Ovary (tissue), 3 donors: ENCODE measurements around the gene MUC5AC.

Source experiments
- CTCF ChIP-seq, 3 donors: fragments of 450-650 bp in 2 of 3; fragments of 200-600 bp in 1 of 3; IDR thresholded peaks; one replicate each; pipeline versions ENCODE4 v1.5.1 to v1.8.0; 2016 to 2022; ENCODE audit warnings: antibody characterized with exemption in 3 of 3, mild to moderate bottlenecking in 1 of 3
- POLR2A ChIP-seq: fragments of 450-650 bp; IDR thresholded peaks from one replicate; pipeline ENCODE4 v1.6.1; 2017; ENCODE audit warnings: antibody characterized with exemption, mild to moderate bottlenecking, moderate library complexity
- donor health status: DM: no; HTN: no; CAD: no.

GRCh38 chr11:1195682-1196515 is 38.1 kb downstream of the MUC5AC start:
- no peak for TF ChIP-seq POLR2A
- no peak for TF ChIP-seq CTCF (IDR thresholded peaks at IDR 0.05)
